Esophagus mucosa (tissue), 1 donor: ENCODE results near the gene INTS15. TPM values are rescaled to one million over a fixed set of nuclear protein-coding genes. Genes with fewer than 3 reads are reported as not detected.

Experiments used
- ATAC-seq: fragments of 200-7000 bp; cut with Tn5 transposase; one replicate; pipeline ENCODE4 v1.9.1; 2020
- total RNA-seq: library from RNA; stranded (reverse); gene quantifications from one replicate; pipeline ENCODE4 v1.2.4, GENCODE V29; 2023
- donor health status: DM: yes; HTN: yes; CAD: no.

The INTS15 gene
- total RNA-seq, 1 donor from 2014 or later: 13.7 TPM

DNA sequence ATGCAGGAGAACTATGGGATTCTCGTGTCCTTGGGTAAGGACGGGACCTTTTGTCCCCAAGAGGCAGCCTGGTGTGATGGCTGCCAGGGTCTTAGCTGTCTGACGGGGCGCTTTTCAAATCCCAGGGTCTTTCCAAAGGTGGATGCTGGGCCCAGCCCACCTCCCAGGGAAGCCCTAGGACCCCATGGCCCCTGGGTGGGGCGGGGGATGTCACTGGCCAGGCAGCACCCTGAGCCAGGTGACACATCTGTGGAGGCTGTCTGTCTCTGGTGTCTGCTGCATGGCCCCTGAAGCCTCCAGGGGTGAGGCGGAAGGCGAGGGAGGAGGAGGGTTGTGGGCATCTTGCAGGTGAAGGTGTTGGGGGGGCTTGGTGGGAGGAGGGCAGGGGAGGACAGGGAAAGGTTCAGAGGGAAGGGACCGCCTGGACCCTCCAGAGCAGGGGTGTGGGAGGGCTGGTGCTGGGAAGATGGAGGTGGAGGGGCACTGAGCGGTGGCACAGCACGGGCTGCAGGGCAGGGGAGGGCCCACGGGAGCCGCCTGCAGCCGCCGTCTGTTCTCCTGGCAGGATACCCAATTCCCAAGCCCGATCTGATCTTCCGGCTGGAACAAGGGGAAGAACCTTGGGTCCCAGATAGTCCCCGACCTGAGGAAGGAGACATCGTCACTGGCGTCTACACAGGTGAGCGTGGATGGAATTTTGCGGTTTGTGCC, 54.2 kb downstream of the INTS15 start:
- no peak for ATAC-seq

GRCh38 chr7:6644728-6645127, 54.9 kb downstream of the INTS15 start:
- ATAC-seq: no peak

DNA sequence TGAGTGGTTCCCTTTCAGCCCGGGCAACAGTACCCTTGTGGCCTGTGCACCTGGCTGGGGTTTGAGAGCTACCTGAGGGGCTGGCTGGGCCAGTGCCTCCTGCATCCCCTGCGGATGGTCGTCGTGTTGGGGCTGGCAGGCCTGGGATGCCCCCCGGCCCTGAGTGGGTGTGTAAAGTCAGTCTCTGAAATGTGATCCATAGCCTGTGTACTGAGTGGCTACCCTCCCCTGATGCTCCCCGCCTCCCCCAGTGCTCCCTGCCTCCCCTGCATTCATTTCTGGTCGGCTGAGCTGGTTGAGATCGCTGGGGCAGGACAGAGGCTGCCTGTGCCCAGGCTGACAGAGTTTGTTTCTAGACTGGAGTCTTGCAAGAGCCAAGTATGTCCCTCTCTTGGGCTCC, 56.6 kb downstream of the INTS15 start:
- ATAC-seq: no peak

GRCh38 chr7:6647080-6647479, 57.3 kb downstream of the INTS15 start:
- ATAC-seq: no peak

DNA sequence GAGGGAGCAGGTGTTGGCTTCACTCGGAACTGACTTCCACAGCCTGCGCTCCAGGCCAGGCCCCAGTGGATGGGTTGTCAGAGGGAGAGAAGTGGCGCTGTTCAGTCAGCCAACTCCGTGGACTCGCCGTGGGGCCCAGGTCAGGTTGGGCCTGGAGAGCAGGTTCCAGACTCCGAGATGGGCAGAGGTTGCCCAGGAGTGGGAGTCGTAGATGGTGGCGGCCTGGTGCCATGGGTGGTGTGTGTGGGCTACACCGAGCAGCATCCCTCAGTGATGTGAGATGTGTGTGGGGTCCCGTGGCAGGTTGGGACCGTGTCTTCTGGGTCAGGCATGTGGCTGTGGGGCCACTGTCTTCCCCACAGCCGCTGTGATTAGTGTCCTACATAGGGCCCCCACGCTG, 57.7 kb downstream of the INTS15 start:
- no peak for ATAC-seq

DNA sequence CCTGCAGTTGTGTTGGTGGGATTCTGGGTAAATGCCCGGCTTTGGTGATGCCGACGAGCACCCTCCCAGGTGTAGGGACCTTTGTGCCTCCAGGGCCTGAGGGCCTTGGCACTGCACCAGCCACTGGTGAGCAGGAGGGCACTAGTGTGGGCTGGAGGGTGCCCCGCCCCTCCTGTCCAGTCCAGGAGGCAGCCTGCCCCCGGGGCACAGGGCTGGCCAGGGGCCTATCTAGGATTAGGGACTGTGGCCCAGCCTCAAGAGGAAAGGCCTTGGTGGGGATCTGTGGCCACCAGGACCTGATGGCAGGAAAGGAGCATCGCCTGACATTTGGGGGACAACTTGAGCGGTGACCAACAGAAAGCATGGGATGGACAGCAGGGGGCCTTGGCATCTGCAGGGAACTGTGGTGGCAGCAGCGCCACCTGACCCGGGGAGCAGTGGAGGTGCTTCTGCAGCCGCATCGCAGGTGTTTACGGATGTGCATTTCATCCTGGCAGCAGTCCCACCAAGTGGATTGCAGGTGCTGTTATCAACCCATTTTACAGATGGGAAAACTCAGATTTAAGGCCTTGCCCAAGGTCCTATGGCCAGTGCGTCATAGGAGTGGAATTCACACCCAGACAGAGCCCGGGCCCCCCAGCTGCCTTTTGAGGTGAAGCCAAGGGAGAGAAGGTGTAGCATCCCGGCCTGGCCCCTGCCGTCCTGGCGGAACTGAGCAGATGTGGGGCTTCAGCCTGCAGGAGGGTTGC, 58.4 kb downstream of the INTS15 start:
- ATAC-seq: no peak

DNA sequence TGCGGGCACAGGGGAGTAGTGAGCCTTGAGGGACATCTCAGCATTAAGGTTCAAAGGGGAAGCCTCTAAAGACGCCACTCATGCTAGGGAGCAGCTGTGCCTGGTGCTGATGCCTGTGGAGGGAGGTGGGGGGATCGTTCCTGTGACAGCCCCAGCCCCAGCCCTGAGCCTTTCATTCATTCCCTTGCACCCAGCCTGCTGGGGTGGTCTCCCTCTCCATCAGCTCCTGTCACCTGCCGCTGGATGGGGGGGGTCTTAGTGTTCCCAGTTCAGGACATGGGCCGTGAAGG, 58.9 kb downstream of the INTS15 start:
- no peak for ATAC-seq

- ATAC-seq: no peak
These were observed 59.6 kb downstream of the INTS15 start for GRCh38 chr7:6649241-6649961.

DNA sequence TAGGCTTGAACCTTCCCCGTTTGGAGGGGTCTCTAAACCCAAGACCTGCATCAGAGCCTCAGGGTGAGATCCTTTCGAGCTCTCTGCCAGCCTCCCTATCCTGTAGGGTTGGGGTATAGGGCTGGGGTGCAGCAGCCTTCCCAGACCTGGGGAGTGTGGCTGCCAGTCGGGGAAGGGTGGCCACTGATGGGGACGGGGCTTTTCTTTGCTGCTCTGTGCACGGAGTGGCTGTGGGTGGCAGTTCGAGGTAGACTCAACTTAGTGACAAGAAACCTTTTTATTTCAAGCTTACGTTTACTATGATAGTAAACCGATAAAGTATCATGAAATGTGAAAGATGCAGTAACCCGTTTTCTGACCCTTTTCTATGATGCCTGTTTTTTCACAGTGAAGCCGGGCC, 60.3 kb downstream of the INTS15 start:
- no peak for ATAC-seq

- no peak for ATAC-seq
These were observed 60.7 kb downstream of the INTS15 start for GRCh38 chr7:6650521-6651011.

GRCh38 chr7:6651851-6652445, 62.1 kb downstream of the INTS15 start:
- ATAC-seq: no peak

DNA sequence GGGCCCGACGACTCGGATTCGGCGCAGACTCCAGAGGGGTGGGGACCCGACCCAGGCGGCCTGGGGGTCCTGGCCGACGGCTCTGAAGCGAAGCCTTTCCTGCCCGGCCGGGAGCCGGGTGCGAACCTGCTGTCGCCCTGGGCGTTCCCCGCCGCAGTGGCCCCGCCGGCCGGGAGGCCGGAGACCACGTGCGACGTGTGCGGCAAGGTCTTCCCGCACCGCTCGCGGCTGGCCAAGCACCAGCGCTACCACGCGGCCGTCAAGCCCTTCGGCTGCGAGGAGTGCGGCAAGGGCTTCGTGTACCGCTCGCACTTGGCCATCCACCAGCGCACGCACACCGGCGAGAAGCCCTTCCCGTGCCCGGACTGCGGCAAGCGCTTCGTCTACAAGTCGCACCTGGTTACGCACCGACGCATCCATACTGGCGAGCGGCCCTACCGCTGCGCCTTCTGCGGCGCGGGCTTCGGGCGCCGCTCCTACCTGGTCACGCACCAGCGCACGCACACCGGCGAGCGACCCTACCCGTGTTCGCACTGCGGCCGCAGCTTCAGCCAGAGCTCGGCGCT, 62.7 kb downstream of the INTS15 start:
- no peak for ATAC-seq

DNA sequence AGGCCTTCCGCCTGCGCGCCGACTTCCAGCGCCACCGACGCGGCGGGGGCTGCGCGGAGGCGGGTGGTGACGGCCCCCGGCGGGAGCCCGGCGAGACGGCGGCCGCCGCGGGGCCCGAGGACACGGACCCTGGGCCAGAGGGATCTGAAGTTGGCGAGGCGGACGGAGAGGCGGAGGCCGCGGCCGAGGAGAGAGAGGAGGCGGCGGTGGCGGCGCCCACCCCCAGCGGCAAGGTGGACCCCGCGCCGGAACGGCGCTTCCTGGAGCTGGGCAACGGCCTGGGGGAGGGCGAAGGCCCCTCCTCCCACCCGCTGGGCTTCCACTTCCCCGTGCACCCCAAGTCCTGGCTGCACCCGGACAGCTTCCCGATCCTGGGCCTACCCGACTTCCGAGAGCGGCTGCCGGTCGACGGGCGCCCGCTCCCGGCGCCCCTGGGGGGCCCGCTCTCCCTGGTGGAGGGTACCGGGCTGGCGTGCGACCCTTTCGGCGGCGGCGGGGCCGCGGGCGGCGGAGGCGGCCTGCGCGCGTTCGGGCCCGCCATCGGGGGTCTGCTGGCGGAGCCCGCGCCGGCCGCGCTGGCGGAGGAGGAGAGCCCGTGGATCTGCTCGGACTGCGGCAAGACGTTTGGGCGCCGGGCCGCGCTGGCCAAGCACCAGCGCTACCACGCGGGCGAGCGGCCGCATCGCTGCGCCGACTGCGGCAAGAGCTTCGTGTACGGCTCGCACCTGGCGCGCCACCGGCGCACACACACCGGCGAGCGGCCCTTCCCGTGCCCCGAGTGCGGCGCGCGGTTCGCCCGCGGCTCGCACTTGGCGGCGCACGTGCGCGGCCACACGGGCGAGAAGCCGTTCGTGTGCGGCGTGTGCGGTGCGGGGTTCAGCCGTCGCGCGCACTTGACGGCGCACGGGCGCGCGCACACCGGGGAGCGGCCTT, 63.5 kb downstream of the INTS15 start:
- no peak for ATAC-seq

DNA sequence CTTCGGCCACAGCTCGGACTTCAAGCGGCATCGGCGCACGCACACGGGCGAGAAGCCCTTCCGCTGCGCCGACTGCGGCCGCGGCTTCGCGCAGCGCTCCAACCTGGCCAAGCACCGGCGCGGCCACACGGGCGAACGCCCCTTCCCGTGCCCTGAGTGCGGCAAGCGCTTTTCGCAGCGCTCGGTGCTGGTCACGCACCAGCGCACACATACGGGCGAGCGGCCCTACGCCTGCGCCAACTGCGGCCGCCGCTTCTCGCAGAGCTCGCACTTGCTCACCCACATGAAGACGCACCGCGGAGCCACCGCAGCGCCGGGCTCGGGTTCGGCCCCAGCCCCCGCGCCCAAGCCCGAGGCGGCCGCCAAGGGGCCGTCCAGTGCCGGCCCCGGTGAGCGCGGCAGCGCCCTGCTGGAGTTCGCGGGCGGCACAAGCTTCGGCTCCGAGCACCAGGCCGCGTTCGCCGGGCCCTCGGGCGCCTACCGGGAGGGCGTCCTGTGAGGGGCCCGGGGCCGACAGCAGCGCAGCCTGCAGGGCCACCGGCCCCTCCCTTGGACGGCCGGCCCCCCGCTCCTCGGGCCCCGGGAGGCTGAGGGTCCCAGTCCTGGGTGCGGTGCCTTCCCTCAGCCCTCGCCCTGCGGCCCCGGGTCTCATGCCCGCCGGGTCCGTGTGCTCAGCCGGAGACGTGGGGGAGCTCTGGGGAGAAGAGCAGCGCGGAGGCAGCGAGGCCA, 64.5 kb downstream of the INTS15 start:
- peak; percentile 24 for ATAC-seq

DNA sequence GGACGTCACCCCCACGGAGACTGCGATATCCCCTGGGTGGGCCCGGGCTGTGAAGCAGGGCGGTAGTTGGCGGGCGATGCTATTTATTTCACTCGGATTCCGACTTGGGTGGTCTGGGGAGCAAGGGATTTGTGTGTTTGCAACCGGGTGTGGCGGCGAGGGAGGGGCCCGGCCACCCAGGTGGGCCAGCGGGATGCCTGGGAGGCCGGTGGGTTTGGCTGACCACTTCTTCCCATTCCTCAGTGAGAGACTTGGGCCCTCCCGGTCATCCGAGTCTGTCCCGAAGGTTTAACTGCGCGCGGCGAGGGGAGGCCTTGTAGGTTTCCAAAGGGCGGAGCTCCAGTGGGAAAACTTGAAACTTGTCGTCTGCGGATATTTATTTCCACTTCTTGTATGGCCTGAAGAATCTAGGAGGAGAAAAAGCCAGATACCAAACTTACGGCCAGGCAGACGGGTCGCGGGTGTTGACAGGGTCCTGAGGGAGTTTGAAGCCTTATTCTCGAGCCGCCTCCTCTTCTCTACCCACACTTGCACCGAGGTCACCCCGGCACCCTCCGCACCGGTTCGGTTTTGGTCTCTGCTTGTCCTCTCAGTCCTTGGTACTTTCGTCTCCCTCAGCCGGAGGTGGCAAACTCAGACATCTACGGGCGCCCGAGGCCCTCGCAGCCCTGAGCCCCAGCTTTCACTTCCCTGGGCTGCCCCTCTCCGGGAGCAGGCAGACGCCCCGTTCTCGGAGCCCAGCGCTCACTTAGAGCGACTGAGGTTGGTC, 65.2 kb downstream of the INTS15 start:
- no peak for ATAC-seq

- no peak for ATAC-seq
These were observed 66.0 kb downstream of the INTS15 start for GRCh38 chr7:6655636-6656385.

DNA sequence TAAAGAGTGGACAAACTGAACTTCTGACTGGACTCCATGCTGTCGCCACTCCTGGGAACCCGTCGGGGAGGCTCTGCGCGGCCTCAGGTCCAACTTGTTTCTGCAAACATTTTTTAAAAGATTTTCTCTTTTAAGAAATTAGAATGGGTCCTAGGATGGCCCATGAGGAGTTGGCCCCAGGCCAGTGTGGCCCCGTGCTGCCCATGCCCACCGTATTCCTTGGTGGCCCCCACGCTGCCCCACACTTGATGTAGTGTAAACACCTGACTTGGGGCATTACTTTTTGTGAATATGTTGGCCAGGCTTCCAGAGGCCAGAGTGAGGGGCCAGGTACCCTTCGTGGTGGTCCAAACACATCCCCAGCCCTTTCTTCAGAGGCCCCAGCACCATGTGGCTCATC, 66.6 kb downstream of the INTS15 start:
- ATAC-seq: no peak
